ENCODE measurements around the gene AXIN1. TPM values are rescaled to one million over a fixed set of nuclear protein-coding genes. Genes with fewer than 3 reads are reported as not detected.
A peak's percentile ranks its signal among the peaks of the same experiment; 100 is the strongest.
"Not testable (repeated sequence)": the region's sequence is repeated elsewhere in the genome, so short reads cannot be mapped to it uniquely, and the experiment has no call there.

Gene AXIN1
- total RNA-seq, 1 donor from 2014 or later, result 28.2 TPM

DNA sequence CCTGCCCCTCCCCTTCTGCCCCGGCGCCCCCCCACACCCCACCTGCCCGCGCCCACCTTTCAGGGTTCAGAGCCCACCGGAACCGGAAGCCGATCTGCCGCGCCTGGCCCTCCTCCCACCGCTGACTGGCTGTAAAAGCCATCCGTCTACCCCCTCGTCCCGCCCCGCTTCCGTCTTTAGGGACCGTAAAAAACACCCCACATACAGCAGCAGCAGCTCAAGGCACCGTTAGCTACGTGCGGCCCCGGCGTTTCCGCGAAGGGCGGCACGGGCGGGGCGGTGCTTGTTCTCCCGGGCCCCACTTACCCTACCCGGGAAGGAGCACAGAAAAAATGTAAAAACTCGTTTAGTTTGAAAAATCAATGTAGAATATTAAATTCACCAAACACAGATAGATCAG lies 17.9 kb upstream of the AXIN1 start, which contains the start of gene MRPL28:
Gene MRPL28 (minus strand): TSS at position 96 of the 400 bp plus-strand sequence. CDS start 320 bp downstream, outside the sequence.
- peak; percentile 96 for DNase-seq

DNA sequence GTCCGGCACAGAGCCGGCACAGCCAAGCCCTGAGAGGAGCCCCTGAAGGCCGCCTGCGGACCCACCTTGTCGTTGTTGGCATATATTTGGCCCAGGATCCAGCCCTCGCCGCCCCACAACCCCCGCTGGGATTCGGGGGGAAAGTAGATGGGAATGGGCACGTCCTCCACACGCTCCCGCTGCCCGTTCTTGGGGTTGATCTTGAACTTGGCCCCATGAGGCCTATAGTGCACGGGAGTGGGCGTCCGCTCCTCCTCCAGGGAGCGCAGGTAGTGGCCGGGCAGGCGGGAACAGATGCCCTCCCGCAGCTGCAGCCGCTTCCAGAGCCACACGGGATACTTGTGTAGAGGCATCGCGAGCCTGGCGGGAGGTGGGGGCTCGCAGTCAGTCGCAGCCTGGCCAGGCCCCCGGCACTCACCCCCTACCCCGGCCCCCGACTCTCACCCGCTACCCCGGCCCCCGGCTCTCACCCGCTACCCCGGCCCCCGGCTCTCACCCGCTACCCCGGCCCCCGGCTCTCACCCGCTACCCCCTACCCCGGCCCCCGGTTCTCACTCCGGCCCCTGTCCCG lies 17.4 kb upstream of the AXIN1 start:
- DNase-seq, result peak; percentile 46

- DNase-seq, result no peak
These were observed 16.8 kb upstream of the AXIN1 start for GRCh38 chr16:369275-369865.

DNA sequence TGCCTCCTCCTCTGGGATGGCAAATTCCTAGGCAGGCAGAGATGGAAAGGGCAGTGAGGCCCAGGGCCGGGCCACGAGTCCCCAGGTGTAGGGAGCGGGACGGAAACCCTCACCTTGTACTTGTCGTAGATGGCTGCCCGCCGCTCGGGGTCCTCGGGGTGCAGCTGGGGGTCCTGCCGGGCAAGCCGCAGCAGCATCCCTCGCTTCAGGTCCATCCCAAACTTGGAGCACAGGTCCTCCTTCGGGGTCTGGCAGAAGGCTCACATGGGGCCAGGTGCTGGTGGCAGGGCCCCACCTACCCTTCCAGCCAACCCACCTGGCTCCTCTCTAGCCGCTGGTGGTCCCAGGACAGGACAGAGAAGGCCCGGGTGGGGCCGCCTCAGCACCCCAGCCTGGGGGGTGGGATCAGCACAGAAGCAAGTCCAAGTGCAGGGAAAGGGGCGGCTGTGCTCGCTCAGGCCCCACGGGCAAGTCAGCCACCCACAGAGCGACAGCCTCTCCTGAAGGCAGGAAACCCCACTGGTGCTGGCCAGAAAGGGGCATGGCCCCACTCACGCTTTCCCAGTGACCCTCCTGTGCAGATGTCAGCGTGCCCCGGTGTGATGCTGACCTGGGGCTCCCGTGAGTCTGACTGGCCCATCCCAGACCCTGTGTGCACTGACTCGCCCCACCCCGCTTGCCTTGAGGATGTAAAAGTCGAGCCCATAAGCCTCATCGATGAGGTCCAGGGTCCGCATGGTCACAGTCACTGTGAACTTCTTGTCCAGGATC lies 16.1 kb upstream of the AXIN1 start:
- DNase-seq, result no peak

GRCh38 chr16:367333-367903 lies 14.9 kb upstream of the AXIN1 start:
- no peak for DNase-seq

- DNase-seq, result no peak
These were observed 14.0 kb upstream of the AXIN1 start for GRCh38 chr16:366476-366875.

DNA sequence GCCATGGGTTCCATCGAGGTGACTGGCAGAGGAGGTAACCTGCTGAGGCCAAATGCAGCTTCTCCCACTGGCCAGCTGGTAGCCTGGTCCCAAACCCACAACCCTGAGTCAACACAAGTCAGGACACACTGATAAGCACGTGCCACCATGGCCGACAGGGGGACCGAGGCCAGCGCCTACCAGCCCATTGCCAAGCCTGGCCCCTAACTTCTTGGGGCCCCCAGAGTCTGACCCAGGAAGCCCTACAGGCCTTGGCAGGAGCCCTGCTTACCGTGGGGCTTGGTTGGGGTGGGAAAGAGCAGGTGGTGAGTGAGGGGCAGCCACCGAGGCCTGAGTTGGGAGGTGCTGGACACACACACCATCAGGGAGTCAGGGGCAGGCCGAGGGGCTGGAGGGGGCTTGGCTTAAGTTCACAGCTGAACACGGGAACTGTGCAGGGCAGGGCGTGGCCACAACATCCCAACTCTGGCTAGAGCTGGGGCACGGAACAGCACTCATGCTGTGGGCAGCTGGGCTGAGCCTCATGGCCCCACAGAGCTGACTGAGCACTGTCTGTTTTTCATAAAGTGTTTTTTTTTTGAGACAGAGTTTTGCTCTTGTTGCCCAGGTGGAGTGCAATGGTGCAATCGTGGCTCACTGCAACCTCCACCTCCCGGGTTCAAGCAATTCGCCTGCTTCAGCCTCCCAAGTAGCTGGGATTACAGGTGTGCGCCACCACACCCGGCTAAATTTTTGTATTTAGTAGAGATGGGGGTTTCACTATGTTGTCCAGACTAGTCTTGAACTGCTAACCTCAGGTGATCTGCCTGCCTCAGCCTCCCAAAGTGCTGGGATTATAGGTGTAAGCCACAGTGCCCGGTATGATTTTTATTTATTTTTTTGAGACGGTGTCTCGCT lies 12.3 kb upstream of the AXIN1 start:
- no peak for DNase-seq

- no peak for DNase-seq
These were observed 11.4 kb upstream of the AXIN1 start for GRCh38 chr16:363766-364490.

DNA sequence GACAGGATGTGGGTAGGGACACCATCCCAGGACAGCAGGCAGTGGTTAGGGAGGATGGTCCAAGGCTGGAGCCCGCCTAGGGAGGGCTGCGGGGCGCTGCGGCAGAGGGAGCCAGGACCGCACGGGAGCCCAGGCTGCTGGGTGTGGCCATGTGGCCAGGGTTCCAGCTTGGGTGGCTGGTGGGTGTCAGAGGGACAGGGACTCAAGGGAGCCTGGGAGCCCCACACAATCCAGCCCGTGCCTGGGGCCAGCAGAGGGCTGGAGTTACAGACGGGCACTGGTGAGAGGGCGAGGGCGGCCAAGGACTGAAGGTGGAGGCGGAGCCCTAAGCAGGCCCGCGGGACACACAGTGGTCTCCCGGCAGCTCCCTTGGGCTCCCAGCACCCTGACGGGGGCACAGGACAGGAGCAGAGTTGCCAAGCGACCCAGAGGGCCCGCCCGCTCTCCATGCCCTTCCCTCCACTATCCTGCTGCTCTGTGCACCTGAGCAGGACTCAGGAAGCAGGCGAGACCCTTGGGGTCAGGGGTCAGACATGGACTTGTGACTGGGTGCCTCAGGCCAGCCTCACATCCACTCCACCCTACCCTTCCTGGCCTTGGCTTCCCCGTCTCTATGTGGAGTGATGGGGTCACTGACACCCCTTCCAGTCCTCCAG lies 10.7 kb upstream of the AXIN1 start:
- no peak for DNase-seq

DNA sequence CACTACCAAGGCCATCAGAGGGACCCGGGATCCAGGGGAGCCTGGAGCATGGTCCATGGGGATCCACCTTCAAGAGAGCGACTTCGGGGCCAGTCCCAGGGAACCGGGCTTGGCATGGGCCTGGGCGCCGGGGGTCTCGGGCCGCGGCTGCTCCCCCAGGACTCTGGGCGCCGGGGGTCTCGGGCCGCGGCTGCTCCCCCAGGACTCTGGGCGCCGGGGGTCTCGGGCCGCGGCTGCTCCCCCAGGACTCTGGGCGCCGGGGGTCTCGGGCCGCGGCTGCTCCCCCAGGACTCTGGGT lies 10.1 kb upstream of the AXIN1 start:
- not testable (repeated sequence) for DNase-seq

DNA sequence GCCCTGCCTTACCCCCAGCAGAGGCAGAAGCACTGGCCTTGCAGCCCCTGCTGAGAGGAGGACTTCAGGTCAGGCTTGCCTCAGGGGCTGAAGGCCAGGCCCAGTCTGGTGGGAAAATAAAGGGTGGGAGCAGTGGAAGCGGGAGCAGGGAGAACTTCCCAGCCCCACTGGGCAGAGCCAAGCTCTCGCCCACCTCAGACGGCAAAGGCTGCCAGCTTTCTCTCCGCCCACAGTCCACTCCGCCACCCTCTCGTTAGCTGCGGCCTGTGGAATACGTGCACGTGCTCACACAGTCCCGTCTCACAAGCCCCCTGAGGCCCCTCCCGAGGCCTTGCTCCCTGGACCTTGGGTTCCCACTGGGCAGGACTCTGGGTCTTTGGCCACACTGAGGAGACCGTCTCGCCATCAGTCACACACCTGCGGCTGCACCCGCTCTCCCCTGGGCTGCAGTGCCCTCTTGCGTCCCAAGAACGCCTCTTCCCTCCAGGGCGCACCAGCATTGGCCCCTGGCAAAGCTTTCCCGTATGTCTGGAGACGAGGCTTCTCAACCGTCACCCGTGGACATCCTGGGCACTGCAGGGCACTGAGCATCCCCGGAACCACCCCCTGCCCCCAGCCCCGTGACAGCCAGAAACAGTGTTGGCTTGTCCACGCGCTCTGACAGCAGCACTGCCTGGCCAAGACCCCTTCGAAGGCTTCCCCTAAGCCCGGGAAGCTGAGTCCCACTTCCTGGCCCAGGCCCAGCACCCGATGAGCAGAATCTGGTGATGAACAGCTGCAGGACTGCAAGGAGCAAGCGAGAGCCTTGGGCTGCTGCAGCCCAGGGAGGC lies 9.6 kb upstream of the AXIN1 start:
- peak; percentile 89 for DNase-seq

DNA sequence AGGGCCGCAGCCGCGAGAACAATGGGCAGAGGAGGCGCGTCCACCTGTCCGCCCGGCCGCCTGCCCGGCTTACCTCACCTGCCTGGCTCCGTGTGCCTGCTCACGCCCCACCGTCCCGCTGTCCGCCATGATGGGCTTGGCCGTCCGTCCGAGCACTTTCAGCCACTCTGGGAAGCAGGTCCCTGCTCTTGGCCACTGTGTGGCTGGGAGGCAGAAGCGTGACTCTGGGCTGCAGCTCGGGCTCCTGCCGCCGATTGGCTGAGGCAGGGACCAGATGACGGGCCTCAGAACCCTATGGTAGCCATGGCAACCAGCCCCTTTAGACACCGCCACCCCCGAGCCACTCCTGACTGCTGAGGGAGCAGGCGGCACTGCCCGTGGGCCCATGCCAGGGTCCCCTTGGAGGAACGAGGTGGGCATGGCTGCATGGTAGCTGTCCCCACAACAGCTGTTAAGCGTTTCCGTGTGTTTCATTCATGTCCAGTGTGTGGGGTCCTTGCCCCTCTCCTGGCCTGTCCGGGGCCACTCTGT lies 8.9 kb upstream of the AXIN1 start:
- DNase-seq, result no peak

- DNase-seq, result no peak
These were observed 8.3 kb upstream of the AXIN1 start for GRCh38 chr16:360698-361336.

DNA sequence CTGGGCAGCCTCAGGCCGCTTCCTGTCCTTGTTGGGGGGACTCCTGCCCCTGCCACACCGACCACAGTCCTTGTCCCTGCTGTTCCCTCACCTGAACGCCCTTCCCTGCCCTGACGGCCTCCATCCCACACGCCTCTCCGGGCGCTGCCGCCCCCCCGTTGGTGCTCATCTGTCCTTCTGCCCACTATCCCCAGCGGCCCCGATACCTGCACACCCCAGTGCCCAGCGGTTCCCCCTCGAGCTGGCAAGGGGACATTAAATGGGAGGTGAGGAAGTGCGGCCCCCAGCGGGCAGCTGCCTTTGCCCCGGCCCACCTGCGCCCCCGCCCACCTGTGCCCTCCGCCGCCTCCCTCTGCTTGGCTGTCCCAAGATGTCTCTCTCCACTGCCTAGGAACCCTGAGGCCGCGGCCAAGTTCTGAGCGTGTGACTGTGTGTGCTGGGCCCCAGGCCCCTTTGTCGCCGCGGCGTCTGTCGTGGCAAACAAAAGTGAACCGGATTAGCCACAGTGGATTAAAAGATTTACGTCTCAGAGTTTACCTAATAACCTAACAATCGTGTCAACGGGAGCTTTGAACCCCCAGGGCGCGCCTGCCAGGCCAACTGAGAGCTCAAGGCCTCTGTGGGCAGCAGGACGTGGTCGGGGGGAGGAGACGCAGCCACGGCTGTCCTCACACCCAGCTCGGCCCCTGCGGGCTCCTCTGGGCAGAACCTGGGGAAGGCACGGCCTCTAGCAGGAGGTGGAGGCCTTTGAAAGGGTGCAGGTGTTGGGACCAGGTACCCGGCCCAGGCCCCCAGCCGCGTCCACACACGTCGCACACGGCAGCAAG lies 7.6 kb upstream of the AXIN1 start:
- DNase-seq, result no peak

- DNase-seq, result no peak
These were observed 6.7 kb upstream of the AXIN1 start for GRCh38 chr16:359067-359763.

GRCh38 chr16:356741-357140 lies 4.2 kb upstream of the AXIN1 start:
- no peak for DNase-seq

GRCh38 chr16:354971-355461 lies 2.5 kb upstream of the AXIN1 start:
- no peak for DNase-seq

GRCh38 chr16:354291-354881 lies 1.9 kb upstream of the AXIN1 start:
- no peak for DNase-seq
